SW480 (cell line): ENCODE results near the gene KNCN.

Experiments used
- DNase-seq: peaks from one replicate; pipeline ENCODE4 v3.0.0-alpha.2; 2016; ENCODE audit warnings: low spot score

KNCN gene

DNA sequence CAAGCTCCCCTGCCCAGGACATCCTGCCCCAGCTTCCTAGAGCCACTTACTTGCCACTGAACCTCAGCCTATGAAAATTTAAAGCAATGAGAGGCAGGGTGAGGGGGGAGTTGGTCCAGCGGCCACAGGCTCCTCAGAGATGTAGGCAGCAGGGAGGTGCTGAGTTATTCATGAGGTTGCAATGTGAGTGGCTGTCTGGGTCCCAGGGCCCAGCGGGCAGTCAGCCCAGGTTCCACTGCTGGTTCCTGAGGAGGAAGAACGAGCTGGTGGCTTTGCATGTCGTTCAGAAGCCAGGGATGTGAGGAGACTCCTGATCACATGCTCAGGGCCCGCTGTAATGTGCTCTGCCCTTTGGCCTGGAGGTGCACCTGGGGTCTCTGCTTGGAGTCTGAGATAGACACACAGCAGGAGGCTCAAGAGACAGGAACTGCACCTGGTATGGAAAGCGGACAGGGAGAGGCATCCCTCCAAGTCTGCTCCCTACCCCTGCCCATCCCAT lies at the start of gene KNCN:
KNCN (minus strand) TSS at position 51 of the 499 bp plus-strand sequence. CDS start 432 bp downstream, outside the sequence.
- DNase-seq = no peak

DNA sequence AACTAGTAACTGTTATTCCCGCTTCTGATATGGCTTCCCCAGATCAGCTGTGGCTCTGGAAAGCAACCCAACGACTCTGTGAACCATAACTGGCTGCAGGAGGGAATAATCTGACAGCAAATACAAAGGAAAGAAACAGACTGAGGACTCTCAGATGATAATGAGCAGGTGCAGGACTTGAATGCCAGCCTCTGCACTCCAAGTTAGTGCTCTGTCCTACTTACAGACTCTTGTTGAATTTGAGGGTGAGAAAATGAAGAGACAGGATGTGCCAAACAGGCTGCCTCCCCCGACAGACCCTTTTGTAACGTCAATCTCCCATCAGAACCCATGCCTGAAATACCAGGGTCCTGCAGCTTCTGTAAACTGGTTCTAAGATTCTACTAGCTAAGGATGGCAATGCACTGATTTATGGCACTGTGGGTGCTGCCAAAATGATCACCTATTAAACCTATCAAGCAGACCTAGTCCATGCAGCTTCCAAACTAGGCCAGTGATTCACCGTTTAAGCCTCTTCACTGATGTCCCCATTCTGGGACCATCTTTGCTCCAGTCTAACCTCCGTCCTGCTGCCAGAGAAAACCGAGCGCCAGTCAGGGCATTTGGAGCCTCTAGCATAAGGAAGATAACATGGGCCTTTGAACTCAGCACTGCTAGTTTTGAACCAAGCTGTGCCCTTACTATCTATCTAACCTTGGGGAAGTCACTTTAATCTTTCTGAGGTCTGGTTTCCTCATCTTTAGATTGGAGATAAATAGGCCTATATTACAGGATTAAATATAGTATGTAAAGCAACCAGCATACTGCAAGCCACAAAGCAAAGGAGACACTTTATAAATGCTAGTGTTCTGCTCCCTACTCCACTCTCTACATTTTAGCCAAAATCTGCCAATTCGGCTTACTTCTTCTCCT lies 47.9 kb upstream of the KNCN start:
- DNase-seq = no peak

DNA sequence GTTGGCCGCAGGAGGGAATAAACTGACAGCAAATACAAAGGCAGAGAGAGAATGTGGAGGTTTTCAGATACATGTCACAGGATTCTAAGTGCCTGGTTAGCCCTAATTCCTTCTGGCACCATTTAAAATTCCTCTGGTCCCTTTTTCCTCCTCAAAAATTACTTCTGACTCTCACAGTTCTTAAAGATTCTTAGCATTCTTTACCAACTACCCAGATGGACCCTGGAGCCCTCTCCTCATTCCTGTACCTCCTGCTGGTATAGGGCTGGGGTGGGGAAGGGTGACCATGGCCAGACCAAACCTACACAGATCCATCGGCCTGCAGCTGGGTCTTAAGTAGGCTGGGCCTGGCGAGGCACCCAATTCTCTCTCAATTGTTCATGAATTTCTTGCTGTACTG lies 45.4 kb upstream of the KNCN start:
- no peak for DNase-seq

DNA sequence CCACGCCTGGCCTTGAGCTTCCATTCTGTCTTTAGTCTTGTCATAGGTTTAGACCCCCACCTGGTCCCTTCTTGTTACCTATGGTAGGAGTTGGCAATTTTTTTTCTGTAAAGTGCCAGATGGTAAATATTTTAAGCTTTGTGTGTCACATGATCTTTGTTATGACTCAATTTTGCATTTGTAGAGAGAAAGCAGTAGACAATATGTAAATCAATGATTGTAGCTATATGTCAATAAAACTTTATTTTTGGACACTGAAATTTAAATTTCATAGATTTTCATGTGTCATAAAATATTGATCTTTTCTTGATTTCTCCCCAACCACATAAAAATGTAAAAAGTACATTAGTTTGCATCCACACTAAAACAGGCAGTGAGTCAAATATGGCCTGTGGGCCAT lies 44.6 kb upstream of the KNCN start:
- DNase-seq = no peak

DNA sequence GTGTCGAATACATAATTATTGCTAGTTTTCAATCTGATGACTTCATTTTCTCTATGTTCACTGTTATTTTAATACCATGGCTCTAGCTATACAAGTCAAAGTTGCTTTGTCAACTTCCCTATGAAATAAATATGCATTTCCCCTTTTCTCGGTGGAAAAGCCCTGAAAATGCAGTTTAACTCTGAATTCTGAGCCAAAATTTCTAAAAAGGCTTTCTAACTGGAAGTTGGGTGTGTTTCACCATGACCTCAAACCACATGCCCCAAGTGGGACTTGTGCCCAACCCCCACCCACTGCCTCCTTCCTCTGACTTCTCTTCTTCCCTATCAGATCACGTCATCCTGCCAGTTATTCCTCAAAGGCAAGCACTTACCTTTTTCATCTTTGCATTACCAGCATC lies 43.7 kb upstream of the KNCN start:
- DNase-seq = no peak

DNA sequence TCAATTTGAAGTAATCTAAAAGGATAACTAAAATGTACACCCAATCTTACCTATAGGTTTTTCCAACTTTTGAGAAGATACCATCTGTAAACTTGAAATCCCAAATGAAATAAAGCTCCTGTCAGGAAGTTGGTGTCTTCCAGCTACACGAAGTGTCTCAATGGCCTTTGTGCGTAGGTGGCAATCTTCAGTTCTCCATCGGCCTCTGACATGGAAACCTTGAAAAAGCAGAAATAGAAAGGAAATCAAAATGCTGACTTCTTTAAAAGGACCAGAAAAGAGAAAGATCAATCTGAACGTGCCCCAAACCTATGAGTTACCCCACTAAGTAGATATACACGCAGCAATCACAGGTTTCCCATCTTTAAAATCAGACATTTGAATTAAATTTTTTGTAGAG lies 42.6 kb upstream of the KNCN start:
- no peak for DNase-seq

DNA sequence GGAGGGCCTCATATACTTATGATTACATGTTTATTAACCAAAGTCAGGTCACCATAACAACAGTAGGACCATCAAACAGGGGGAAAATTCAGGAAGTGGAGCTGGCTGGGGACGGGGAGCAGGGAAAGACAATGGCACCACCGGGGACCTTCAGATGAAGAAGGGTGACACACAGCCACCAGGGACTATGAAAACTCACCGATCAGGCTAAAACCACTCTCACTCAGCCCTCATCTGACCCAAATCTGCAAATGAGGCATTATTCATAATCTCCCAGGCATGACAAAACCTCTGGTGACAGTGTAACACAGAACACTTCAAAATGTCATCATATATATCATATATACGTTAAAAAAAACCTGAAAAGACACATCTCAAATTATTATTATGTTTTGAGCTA lies 41.4 kb upstream of the KNCN start:
- no peak for DNase-seq

DNA sequence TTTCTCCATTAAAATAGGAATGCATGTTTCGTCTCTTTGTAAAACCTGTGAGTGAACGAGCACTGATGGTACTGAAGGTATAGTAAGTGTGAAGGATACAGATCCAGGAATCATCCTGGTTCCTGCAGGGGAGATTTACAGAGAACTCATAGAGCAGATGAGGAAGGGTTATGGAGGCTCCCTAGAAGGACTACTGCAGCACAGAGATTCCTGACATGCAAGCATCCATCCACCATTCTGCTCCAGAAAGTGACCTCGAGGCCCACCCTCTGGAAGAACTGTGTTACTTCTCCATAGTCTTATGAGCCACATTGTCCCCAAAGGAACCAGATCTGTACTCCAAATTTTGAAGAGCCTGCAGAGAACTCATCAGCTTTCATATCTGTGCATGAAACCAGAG lies 38.1 kb upstream of the KNCN start:
- DNase-seq = no peak

DNA sequence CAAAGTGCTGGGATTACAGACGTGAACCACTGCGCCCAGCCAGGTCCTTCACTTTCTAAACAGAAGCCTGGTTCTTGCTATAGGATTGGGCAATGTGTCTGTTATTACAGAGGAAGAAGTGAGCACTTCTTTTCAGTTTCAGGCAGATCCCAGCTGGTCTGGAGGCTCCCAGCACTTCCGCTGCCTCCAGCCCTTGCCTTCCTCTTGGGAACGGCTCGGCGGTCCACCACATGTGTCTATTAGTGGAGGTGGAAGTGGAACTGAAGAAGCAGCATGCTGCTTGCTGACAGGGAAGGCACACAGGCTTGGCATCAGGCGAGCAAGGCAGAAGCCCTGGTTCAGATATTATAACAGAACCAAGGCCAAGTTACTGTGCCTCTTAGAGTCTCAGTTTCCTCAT lies 35.6 kb upstream of the KNCN start:
- DNase-seq = no peak

DNA sequence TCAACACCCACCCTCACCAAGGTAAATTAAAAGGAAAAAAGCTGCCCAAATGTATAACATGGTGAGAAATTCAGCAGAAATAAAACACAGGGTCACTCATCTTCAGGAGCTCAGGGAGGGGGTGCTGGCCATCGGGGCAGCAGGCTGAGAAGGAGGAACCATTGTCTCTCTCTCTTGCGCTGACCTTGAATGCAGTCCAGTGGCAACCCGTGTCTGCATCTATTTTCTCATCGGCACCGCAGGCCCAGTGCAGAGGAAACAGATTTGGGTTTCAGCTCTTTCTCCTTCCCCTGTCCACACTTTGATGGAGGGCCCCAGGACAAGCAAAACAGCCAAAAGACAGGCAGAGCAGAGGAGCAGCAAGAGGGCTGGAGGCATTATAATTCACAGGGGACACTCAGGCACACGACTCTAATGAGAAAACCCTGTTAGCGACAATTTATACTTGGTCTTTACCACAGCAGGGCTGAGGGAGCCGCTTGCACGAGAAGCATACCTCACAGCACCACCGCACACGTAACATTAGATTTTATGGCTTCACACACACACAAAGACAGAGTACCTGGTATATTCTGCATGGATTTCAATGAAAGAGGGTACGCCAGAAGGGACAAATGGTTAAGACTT lies 34.0 kb upstream of the KNCN start:
- no peak for DNase-seq

DNA sequence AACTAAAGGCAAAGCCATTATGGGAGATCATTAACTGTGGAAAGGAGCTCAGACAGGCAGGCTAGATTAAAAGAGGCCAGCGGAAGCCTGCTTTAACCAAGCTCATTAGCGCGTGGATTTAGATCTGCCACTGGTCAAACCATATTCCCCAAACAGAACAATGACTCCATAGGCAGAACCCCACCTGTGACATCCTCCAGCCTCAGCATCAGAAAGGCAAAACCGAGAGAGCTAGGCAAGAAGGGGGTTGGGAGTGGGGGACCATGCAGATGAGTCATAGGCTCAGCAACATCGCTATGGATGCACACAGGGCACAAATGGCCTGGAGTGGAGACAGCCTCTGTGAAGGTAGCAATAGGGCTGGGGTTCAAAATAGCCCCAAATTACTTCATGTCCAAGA lies 32.0 kb upstream of the KNCN start:
- no peak for DNase-seq

DNA sequence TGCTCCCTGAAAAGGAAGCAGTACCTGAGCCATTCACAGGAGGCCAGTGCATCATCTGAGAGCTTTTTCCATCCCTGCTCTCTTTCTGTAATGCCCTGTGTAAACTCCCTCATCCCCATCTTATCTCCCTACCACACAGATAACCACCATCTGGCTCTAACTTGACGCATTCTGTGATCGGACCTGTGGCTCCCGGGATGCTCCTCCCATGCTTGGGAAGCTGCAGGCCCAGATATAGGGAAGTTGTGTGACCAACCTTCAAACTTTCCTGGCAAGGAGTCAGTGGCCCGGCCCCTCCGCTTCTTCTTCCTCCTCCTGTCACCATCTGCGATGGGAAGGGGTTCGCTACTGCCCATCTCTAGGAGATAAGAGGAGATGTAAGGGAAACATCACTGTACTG lies 31.5 kb upstream of the KNCN start:
- no peak for DNase-seq

DNA sequence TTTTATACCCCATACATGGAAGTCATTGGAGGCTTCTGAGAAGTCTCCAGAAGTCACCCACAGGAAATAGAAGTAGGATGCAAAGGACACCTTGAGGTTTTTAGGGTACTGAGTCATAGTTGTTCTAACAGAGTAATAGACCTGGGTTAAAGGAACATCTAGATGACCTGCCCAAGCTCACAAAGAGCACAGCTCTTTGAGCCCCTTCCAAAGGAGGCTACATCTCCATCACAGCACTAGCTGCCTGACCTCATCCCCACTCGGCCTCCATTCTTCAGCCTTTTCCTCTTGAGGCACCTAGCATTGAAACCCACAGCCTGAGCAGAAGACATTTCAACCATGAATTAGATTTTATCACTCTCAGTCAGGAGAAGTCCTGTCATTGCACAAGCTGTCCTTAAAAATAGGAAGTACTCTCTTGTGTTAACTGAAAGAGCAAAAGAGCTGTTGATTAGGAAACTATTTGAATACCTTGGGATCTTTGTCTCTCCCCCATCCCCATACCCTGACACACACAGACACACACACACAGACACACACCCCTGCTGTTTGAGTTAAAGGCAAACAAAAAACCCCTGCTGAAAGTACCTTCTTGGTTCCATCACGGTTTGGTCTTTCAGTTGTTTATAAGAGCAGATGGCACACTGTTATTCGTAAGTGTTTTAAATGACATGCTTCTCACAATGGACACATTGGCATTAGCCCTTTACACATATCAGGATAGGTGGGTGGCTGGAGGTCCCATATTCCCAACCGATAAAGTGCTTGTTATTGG lies 30.4 kb upstream of the KNCN start:
- DNase-seq = no peak

DNA sequence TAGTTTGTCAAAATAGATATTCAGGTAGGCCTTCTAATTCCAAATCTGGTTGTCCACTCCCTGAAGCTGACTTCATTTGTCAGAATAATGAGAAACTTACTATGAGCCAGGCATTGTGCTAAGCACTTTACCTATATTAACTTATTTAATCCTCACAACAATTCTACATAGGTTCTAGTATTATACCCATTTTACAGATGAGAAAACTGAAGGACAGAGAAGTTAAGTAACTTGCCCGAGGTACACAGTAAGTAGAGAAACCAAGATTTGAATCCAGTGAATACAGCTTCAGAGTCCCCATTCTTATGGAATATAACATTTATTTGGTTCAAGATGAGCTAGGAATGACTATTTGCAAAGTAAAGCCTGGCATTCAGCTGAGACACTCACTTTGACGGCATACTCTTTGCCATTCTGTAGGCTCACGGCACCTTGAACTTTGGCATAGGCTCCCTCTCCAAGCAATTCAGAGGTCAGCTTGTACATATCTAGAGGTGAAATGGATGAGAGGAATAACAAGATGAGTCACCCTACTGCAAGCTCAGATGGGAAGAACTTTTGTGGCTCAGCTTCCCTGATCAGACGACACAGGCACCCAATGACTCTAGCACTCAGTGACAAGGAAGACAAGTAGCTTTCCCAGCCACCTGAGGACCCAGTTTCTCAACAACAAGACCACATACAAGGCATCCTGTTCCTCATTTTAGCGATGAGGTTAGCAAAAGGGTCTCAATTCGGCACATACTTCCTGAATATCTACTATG lies 28.9 kb upstream of the KNCN start:
- no peak for DNase-seq

DNA sequence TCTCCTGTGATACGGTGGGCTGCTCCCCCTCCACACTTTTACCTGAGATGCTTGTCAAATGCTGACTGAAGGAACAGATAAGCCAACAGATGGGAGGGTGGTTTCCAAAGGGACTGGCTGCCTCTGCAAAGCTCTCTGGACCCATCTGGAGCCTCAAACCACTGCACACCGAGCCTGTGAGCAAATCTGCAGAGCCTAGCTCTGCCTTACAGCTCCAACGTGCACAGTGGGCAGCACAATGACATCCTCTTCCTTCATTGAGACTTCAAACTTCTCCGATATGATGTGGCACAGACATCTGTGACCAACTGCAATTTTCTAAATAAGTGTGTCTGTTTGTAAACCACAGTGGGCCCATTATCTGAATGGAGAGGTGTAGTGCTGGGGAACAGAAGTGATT lies 26.2 kb upstream of the KNCN start:
- no peak for DNase-seq

DNA sequence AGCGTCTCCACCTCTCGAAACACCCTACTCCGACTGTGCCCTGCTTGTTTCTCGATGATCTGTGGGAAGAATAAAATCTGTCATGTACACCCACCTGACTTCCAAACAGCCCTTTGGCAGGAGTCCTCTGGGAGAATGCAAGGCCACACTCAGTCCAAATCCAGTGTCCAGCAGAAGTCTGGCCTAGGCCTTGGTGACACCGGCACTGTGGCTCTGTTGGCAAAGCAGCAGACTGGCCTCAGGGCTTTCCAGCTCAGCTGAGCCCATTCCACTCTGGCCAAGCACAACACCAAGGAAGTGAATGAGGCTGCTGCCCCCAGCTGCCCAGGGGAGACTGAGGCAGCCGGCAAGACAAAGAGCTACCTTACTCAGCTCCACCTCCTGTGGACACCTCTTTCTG lies 25.1 kb upstream of the KNCN start:
- no peak for DNase-seq

DNA sequence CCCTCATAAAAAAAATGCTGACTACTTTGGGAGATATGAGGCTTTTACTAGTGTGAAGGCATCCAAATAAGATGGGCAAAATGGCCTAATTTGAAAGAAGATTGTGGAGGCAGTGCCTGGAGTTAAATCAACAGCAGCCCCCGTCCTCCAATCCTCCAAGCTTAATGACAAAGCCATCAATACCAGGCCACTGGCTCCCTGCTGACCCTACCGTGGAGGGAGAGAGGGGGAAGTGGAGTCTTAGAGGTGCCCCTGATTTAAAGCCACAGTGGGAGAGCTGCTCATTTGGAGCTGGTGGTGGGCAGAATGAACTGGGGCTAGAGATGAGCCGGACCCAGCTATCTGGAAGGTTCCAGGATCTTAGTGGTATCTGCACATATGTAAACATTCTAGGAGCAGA lies 24.3 kb upstream of the KNCN start:
- DNase-seq = no peak

DNA sequence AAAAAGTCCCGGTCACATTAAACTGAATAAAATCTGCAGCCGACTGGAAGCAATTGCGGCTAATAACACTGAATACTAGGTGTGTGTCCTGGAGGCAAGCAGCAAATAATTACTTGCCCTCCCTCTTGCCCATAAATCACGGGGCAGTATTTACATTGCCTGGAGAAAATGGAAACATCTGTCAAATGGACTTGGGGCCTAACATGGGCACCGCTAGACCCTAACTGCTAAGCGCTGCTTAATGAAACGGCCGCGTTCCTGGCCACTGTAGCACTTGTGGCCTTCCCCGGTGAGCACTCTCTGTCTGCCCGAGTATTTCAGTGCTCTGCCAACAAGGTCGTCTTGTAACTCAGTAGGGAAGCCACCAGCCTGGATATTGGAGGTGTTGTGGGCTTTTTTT lies 23.9 kb upstream of the KNCN start:
- no peak for DNase-seq

DNA sequence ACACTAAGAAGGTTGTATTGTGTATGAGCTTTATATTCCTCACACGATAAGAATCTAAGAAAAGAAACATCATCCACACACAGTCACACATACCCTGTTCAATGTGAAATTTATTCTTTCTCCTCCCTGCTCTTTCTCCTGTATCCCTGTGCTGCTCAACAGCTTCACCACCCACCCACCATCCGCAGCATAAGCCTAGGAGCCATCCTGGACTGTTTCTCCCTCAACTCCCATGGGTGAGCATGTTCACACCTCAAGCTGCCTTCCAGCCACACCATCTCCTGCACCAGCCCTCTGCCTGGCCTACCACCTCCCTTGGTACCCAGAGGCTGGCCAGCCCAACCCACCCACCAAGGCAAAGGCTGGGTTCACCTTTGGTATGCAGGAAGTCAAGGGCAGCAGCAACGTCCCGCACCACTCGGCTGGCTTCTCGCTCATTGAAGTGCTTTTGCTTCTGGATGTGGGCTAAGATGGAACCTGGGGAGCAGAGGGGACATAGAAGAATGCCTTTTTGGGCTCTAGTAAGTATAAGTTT lies 20.3 kb upstream of the KNCN start:
- no peak for DNase-seq

DNA sequence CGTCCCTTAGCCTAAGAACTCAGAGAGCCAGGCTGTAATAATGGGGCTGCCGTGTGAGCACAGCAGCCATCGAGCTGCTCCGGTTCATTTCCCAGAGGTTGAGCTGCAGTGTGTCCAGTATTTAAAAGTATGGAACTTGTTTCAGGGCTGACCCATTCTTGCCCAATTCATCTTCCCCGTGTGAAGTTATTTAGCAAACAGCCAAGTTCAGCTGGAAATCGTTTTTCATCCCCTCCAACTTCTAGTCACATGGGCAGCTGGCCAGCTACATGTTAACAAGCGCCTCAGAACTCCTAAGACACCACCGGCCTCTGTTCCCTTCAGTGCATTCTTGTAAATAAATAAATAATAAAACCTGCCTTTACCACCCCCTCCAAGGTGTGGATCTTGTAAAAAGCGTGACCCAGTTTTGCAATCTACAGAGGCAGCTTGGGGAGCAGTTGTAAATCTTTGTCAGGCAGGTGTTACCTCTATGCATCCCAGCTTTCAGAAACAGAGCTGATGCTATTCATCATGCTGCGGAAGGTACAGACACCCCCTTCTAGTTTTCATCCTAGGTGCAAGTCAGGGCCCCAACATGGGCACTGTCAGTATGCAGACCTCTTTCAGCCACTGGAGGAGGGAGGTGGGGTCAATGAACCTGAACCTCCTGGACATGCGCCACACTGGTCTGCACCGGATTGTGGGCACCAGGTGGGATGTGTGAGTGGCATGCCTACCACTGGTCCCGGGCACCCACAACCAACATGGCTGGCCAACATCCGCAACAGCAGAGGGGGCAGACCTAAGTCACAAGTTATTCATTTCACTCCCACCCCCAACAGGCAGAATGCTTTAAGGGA lies 18.7 kb upstream of the KNCN start:
- DNase-seq = no peak

DNA sequence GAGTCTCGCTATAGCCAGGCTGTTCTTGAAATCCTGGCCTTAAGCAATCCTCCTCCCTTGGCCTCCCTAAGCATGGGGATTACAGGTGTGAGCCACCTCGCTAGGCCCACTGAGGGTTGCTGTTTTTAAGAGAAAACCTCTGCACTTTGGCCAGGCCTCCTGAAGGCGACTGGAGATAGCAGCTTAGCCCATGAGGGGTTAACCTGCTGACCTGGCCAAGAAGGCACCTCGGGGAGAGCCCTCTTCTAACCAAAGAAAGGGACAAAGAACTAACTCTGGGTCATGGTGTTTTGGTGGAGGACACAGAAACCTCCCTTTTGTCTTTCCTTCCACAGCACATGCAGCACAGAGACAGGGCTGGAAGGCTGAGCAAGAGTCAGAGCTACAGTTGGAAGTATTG lies 17.7 kb upstream of the KNCN start:
- DNase-seq = no peak
